A673 (cell line): ENCODE data around the gene VWA8. TPM values are rescaled to one million over a fixed set of nuclear protein-coding genes. Genes with fewer than 3 reads are reported as not detected.

Source experiments
- BruUV-seq: library from RNA; stranded (reverse); fragments of 400-500 nt; replicated peaks from 2 replicates; lab custom pipeline; 2021; lab: Mats Ljungman, UMichigan
- CTCF ChIA-PET: fragments of 300-600 bp; sonication (Branson Sonifier 250); formaldehyde crosslinking; loops from one replicate; lab custom pipeline; 2022; ENCODE audit warnings: antibody characterized with exemption; lab: Charles Lee
- POLR2A ChIA-PET: fragments of 300-600 bp; sonication (Branson Sonifier 250); formaldehyde crosslinking; loops from one replicate; lab custom pipeline; 2022; ENCODE audit warnings: antibody characterized with exemption; ENCODE audit not compliant: low non-redundant PET; lab: Charles Lee
- DNase-seq: peaks from one replicate; pipeline ENCODE4 v3.0.0-alpha.2; 2015; ENCODE audit warnings: low spot score
- H3K27ac ChIP-seq: fragments of 200-600 bp; sonication (generic); 2 replicates; pipeline ENCODE4 v1.5.1; 2016; ENCODE audit warnings: mixed run types, low read depth, mild to moderate bottlenecking, mixed read lengths, antibody characterized with exemption, low read length; ENCODE audit not compliant: poor library complexity, severe bottlenecking
- H3K27me3 ChIP-seq: fragments of 200-600 bp; sonication (generic); replicated peaks from 2 replicates; pipeline ENCODE4 v1.6.1; 2017; ENCODE audit warnings: mixed run types, low read depth, mild to moderate bottlenecking, mixed read lengths, antibody characterized with exemption, low read length; ENCODE audit not compliant: insufficient read depth, poor library complexity
- H3K36me3 ChIP-seq: fragments of 200-600 bp; sonication (generic); 2 replicates; pipeline ENCODE4 v1.6.1; 2016; ENCODE audit warnings: mixed run types, mild to moderate bottlenecking, mixed read lengths, antibody characterized with exemption, low read length; ENCODE audit not compliant: insufficient read depth, poor library complexity, severe bottlenecking
- H3K4me1 ChIP-seq: fragments of 200-600 bp; sonication (generic); 2 replicates; pipeline ENCODE4 v1.6.1; 2017; ENCODE audit warnings: mixed run types, mild to moderate bottlenecking, mixed read lengths, antibody characterized with exemption, low read length; ENCODE audit not compliant: insufficient read depth, poor library complexity, severe bottlenecking
- H3K4me3 ChIP-seq: fragments of 200-600 bp; sonication (generic); 2 replicates; pipeline ENCODE4 v1.5.1; 2016; ENCODE audit warnings: low read depth, mixed run types, mild to moderate bottlenecking, mixed read lengths, low read length; ENCODE audit not compliant: poor library complexity, severe bottlenecking
- H3K9me3 ChIP-seq: fragments of 200-600 bp; sonication (generic); 2 replicates; pipeline ENCODE4 v1.6.1; 2016; ENCODE audit warnings: mixed run types, low read depth, mild to moderate bottlenecking, mixed read lengths, antibody characterized with exemption, low read length; ENCODE audit not compliant: poor library complexity, severe bottlenecking
- EZH2 ChIP-seq: fragments of 200-600 bp; sonication (generic); IDR thresholded peaks from 2 replicates; pipeline ENCODE4 v1.6.1; 2017; ENCODE audit warnings: borderline replicate concordance, low read depth, mild to moderate bottlenecking, mixed read lengths, antibody characterized with exemption, low read length; ENCODE audit not compliant: poor library complexity, severe bottlenecking
- intact Hi-C: fragments of 100-400 bp; cut with micrococcal nuclease; formaldehyde crosslinking; loops from one replicate; pipeline ENCODE4 v1.10.0; 2022; ENCODE audit not compliant: unreplicated experiment
- total RNA-seq: library from RNA; stranded (reverse); gene quantifications from 2 replicates; pipeline ENCODE4 v1.2.3, GENCODE V29; 2021
- TF ChIP-seq, protein P1 (sequence below): fragments of 300-800, 200-600 bp; sonication (generic); conservative IDR thresholded peaks from 2 replicates; pipeline ENCODE4 v1.5.1; 2017; ENCODE audit warnings: low read depth, mild to moderate bottlenecking, antibody characterized with exemption, low read length, moderate library complexity, mixed read lengths

Gene VWA8
- total RNA-seq, 1 experiment from 2014 or later = 18.5 TPM

DNA sequence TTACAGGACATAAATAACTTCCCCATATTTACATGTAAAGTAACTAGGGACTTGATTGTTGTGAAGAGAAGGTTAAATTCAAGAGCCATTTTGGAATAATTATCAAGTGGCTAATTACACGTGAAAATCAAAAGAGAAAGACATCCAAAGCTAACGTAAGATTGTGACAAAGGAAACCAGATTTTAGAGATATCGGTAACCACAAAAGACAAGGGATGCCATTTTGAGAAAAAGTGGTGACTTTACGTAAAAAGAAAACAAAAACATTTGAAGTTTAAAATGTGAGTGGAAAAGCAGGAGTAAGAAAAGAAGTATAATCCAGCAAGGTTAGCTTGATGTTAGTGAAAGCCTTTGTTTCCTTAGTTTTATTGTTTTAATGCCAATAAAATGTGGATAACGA, 10.9 kb upstream of the VWA8 start:
- no peak overlapping the region for H3K4me3 ChIP-seq
- CTCF ChIA-PET = no interaction called here
- no peaks in the 10 kb centered on the region for H3K4me1 ChIP-seq
- H3K9me3 ChIP-seq = no peaks in the 10 kb centered on the region
- POLR2A ChIA-PET = no interaction called here
- no peaks in the 10 kb centered on the region for H3K27me3 ChIP-seq
- intact Hi-C loops = no loop called here
- DNase-seq = no peak
- H3K27ac ChIP-seq = no peak overlapping the region
- TF ChIP-seq, protein P1, sequence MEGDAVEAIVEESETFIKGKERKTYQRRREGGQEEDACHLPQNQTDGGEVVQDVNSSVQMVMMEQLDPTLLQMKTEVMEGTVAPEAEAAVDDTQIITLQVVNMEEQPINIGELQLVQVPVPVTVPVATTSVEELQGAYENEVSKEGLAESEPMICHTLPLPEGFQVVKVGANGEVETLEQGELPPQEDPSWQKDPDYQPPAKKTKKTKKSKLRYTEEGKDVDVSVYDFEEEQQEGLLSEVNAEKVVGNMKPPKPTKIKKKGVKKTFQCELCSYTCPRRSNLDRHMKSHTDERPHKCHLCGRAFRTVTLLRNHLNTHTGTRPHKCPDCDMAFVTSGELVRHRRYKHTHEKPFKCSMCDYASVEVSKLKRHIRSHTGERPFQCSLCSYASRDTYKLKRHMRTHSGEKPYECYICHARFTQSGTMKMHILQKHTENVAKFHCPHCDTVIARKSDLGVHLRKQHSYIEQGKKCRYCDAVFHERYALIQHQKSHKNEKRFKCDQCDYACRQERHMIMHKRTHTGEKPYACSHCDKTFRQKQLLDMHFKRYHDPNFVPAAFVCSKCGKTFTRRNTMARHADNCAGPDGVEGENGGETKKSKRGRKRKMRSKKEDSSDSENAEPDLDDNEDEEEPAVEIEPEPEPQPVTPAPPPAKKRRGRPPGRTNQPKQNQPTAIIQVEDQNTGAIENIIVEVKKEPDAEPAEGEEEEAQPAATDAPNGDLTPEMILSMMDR = no peak
- TF ChIP-seq EZH2 = no peak
- BruUV-seq = no TSS peak
- H3K36me3 ChIP-seq = no peaks in the 10 kb centered on the region

DNA sequence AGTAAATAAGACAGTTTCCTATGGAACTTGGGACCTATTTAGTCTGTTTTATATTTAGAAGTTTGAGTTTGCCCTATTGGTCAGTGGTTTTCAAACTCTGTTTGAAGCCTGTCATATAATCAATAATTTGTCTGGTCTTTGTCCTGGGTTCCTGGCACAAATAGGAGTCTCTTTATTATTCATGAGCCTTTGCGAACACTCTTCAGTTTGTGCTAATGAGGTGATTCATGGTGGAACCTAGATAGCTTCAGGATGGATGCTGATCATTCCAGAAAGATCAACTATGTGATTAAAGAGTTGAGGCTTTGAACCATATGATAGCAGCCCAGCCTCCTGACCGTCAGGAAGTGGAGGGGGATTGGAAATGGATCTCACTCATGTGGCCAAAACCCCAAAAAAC, 10.0 kb upstream of the VWA8 start:
- Histone ChIP-seq H3K27me3 (no peaks in the 10 kb centered on the region), H3K4me3 (no peak overlapping the region), H3K4me1 (no peaks in the 10 kb centered on the region), H3K27ac (no peak overlapping the region), H3K9me3 (no peaks in the 10 kb centered on the region), H3K36me3 (no peaks in the 10 kb centered on the region)
- TF ChIP-seq, protein P1 = no peak
- no peak for TF ChIP-seq EZH2
- intact Hi-C loops = no loop called here
- DNase-seq = no peak
- no TSS peak for BruUV-seq
- CTCF ChIA-PET = no interaction called here
- POLR2A ChIA-PET = no interaction called here

- no peaks in the 10 kb centered on the region for H3K9me3 ChIP-seq
Measured at GRCh38 chr13:41970022-41970421, 9.1 kb upstream of the VWA8 start.

More at GRCh38 chr13:41970022-41970421, 9.1 kb upstream of the VWA8 start:
- Histone ChIP-seq H3K36me3 (no peaks in the 10 kb centered on the region), H3K27ac (no peak overlapping the region), H3K4me3 (no peak overlapping the region), H3K4me1 (no peaks in the 10 kb centered on the region), H3K27me3 (no peaks in the 10 kb centered on the region)
- ChIA-PET POLR2A (no interaction called here), CTCF (no interaction called here)
- no peak for TF ChIP-seq EZH2
- TF ChIP-seq, protein P1 = no peak
- intact Hi-C loops = no loop called here
- BruUV-seq = no TSS peak
- no peak for DNase-seq
